Activated CD4-positive, alpha-beta T cell treated with anti-CD3 and anti-CD28 coated beads for 36 hours (primary cell): ENCODE measurements around the gene TCF12. TPM values are rescaled to one million over a fixed set of nuclear protein-coding genes. Genes with fewer than 3 reads are reported as not detected.

ENCODE experiments used
- ATAC-seq: fragments of 200-7000 bp; cut with Tn5 transposase; one replicate; pipeline ENCODE4 v1.10.0; 2021; ENCODE audit warnings: mild to moderate bottlenecking, moderate library complexity
- CTCF ChIA-PET: fragments of 350-600 bp; sonication (Branson Sonifier 250); formaldehyde crosslinking; loops from one replicate; lab custom pipeline; 2021; ENCODE audit warnings: antibody characterized with exemption; lab: Charles Lee
- POLR2A ChIA-PET: fragments of 350-600 bp; sonication (Branson Sonifier 250); formaldehyde crosslinking; loops from one replicate; lab custom pipeline; 2021; ENCODE audit warnings: antibody characterized with exemption, inconsistent platforms; lab: Charles Lee
- DNase-seq: peaks from one replicate; pipeline ENCODE4 v3.0.0-alpha.2; 2020
- H3K27ac Mint-ChIP-seq: one replicate; pipeline ENCODE4 v1.8.0; 2021; ENCODE audit warnings: mixed read lengths
- H3K27me3 Mint-ChIP-seq: one replicate; pipeline ENCODE4 v1.8.0; 2021; ENCODE audit warnings: mixed read lengths
- H3K36me3 Mint-ChIP-seq: one replicate; pipeline ENCODE4 v1.8.0; 2021; ENCODE audit warnings: low read depth, mixed read lengths
- H3K4me1 Mint-ChIP-seq: one replicate; pipeline ENCODE4 v1.8.0; 2021; ENCODE audit warnings: mixed read lengths
- H3K4me3 Mint-ChIP-seq: one replicate; pipeline ENCODE4 v1.8.0; 2021; ENCODE audit warnings: mild to moderate bottlenecking, moderate library complexity, mixed read lengths
- H3K9me3 Mint-ChIP-seq: one replicate; pipeline ENCODE4 v1.8.0; 2021; ENCODE audit warnings: low read depth, mixed read lengths
- intact Hi-C, 2 experiments: fragments of 100-400 bp; cut with DNase I in 1 of 2; cut with micrococcal nuclease in 1 of 2; formaldehyde crosslinking; loops; one replicate each; pipeline versions ENCODE4 v1.14.2 to v1.15.1; 2022 to 2024; cut with DNase I, micrococcal nuclease
- total RNA-seq, 2 experiments: library from RNA; stranded (reverse); gene quantifications; one replicate each; pipeline ENCODE4 v1.2.3, GENCODE V29; 2021

The TCF12 gene
- total RNA-seq = 10 to 100 TPM; 61.1 to 74.9 TPM

DNA sequence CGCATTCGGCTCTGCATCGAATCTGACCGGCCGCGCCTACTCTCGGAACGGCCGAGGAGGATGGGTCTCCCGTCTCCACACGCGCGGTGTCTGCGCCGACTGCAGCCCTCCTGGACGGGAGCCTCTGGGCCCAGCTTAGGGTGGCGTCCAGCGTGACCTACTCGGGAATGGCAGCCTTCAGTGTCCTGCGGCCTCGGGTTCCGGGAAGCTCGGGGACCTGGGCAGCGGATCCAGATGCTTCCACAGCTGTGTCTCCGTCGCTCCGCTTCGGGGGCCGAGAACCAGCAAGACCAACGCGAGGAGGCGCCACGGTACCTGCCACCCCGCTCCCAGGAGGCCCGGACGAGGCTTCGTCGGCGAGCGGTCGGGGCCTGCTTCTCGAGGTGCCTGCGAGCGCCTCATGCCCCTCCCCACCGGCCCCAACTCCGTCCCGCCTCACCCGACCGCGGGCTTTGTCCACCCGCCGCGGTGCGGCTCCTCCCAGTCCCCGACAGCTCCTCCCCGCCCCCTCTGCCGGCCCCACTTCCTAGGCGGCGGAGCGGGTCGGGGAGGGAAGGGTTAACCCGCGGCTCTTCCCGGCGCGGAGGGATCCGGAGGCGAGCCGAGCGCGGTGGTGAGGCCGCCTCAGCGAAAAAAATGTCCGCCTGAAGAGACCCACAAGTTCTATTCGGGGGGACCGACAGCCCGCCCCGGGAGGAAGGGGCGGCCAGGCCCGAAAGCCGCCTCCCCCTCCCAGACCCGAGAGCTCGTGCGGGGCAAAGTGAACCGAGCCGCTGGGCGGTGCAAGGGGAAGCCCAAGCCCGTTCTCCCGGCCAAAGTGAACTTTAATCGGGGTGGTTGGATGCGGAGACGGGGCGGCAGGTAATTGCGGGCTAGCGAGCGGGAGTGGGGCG is at the start of gene TCF12:
TCF12 (plus strand) TSS at position 599 of the 893 bp plus-strand sequence. CDS start 1,270 bp downstream, outside the sequence.
- H3K27me3 Mint-ChIP-seq = no peaks in the 10 kb centered on the region
- intact Hi-C loops = loop anchor here (1.0 to 10.0 kb wide), 7 partner anchors 31 to 388 kb away; partner anchors contain the start of gene ZNF280D (in 1 of the 2)
- H3K36me3 Mint-ChIP-seq = peaks cover 13% of the 10 kb centered on the region
- H3K9me3 Mint-ChIP-seq = no peaks in the 10 kb centered on the region
- POLR2A ChIA-PET = interaction anchor here (0.7 to 1.5 kb wide), 4 partner anchors 31 to 453 kb away, joined by 3 to 6 read pairs (median 4); partner anchors contain the start of gene MNS1
- H3K4me1 Mint-ChIP-seq = peaks cover 30% of the 10 kb centered on the region
- ATAC-seq (peak; percentile 85), DNase-seq (peak; percentile 95)
- H3K4me3 Mint-ChIP-seq = peak within 1 kb of the TSS; percentile 82
- peak within 1 kb of the TSS; percentile 84 for H3K27ac Mint-ChIP-seq
- CTCF ChIA-PET = interaction anchor here (0.7 to 1.8 kb wide), 5 partner anchors 10 to 389 kb away, joined by 3 to 5 read pairs (median 3); no protein-coding TSS in a partner anchor

DNA sequence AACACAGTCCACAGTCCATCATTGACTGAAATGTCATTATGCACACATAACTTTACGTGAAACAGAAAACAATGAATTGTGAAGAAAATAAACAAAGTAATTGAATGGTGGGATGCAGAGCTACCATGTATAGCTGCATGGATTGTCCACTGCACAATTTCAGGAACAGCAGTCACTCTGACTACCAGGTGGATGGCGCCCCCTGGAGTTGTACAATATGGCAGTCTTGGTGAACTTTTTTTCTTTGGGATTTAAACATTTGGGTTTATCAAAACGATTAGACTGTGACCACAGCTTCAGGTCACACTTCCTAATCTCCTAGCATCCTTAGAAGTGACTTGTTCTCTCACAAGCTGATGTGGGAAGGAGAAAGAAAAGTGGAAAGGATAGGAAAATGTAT is 48.9 kb upstream of the TCF12 start:
- DNase-seq (peak; percentile 77), ATAC-seq (no peak)
- Mint-ChIP-seq H3K4me3 (no peak overlapping the region), H3K36me3 (no peaks in the 10 kb centered on the region), H3K27ac (no peak overlapping the region), H3K9me3 (no peaks in the 10 kb centered on the region), H3K27me3 (no peaks in the 10 kb centered on the region), H3K4me1 (no peaks in the 10 kb centered on the region)
- ChIA-PET POLR2A (interaction anchor here (0.6 kb wide), 1 partner anchor 122 kb away, joined by 4 read pairs; no protein-coding TSS in a partner anchor), CTCF (interaction anchor here (0.6 to 3.4 kb wide), 12 partner anchors 13 to 614 kb away, joined by 3 to 54 read pairs (median 3); no protein-coding TSS in a partner anchor)
- intact Hi-C loops = loop anchor here (1.0 kb wide), 2 partner anchors 373 to 378 kb away; no protein-coding TSS in a partner anchor

DNA sequence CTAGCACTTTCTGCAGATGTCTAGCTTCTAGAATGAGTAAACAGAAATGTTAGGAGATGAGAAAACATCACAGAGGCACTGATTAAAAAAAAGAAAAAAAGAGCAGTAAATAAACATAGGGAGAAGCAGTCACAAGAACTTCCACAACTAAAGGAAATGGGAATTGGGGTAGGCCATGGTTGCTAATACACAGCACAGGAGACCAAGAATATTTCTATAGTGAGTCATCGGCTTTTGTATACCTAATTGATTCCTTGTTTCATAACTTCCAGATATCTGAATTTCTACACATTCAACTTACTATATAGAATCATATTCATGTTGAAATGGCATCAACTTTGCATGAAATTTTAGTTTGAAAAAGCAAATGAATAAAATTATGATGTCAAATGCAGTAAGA is 47.3 kb upstream of the TCF12 start:
- ATAC-seq (no peak), DNase-seq (no peak)
- intact Hi-C loops = no loop called here
- H3K4me3 Mint-ChIP-seq = no peak overlapping the region
- no peak overlapping the region for H3K27ac Mint-ChIP-seq
- no peaks in the 10 kb centered on the region for H3K36me3 Mint-ChIP-seq
- ChIA-PET CTCF (interaction anchor here (0.9 to 4.1 kb wide), 3 partner anchors 342 to 380 kb away, joined by 3 to 27 read pairs (median 4); no protein-coding TSS in a partner anchor), POLR2A (no interaction called here)
- H3K9me3 Mint-ChIP-seq = no peaks in the 10 kb centered on the region
- H3K27me3 Mint-ChIP-seq = no peaks in the 10 kb centered on the region
- no peaks in the 10 kb centered on the region for H3K4me1 Mint-ChIP-seq

DNA sequence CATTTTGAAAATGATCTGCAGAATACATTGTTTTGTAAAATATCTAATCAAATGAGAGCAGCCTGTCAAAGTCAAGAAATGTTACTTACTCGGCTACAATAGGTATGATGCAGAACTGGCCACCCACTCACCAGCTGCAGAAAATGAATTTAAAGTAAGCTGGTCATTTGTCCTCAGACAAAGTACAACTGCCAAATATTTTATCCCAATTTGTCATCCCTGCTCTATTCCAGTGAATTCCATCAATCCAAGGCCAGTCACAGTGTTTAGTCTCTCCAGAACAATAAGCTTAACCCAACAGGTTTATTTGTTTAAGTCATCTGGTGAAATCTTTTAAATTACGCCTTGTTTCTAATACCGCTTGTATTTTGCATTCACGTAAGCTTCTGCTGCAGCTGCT is 46.6 kb upstream of the TCF12 start:
- no peaks in the 10 kb centered on the region for H3K27me3 Mint-ChIP-seq
- H3K27ac Mint-ChIP-seq = no peak overlapping the region
- ChIA-PET CTCF (interaction anchor here (1.0 to 4.1 kb wide), 3 partner anchors 376 to 381 kb away, joined by 3 to 27 read pairs (median 3); no protein-coding TSS in a partner anchor), POLR2A (no interaction called here)
- no peaks in the 10 kb centered on the region for H3K36me3 Mint-ChIP-seq
- ATAC-seq = no peak
- no peaks in the 10 kb centered on the region for H3K4me1 Mint-ChIP-seq
- intact Hi-C loops = no loop called here
- no peak overlapping the region for H3K4me3 Mint-ChIP-seq
- no peaks in the 10 kb centered on the region for H3K9me3 Mint-ChIP-seq
- DNase-seq = no peak

DNA sequence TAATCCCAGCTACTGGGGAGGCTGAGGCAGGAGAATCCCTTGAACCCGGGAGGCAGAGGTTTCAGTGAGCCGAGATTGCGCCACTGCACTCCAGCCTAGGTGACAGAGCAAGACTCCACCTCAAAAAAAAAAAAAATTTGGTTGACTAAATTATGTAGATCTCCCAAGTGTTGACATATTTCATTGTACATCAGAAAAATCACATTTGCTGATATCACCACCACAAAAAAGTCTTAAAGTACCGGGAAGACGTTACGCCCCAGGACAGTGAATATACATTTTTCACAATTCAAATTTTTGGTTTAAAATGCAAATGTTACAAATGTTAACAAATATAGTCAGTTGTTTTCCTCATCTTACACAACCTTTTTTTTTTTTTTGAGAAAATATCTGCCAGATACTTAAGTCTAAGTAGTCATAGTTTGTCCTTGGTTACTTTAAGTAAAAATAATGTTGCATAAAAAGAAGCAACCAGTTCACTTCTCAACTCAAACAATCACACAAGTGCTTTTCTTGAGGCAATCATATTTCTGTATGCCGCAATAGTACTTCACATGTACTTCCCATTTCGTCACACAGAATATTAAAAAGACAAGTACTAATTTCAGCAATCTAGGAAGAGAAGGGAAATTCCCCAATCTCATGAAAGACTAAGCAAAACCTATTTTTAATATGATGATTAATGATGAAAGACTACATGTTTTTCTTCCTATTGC is 41.0 kb upstream of the TCF12 start:
- intact Hi-C loops = no loop called here

DNA sequence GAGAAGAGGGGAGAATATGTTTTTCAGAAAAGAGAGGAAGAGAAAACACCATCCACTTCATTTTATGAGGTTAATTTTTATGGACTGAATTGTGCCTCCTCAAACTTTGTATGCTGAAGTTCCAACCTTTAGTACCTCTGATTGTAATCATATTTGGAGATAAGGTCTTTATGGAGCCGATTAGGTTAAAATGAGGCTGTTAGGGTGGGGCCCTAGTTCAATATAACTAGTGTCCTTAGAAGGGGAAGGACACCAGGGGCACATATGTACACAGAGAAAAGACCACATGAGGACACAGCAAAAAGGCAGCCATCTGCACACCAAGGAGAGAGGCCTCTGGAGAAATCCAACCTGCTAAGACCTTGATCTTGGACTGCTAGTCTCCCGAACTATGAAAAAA is 38.9 kb upstream of the TCF12 start:
- ChIA-PET POLR2A (no interaction called here), CTCF (no interaction called here)
- no peaks in the 10 kb centered on the region for H3K27me3 Mint-ChIP-seq
- intact Hi-C loops = no loop called here
- H3K27ac Mint-ChIP-seq = no peak overlapping the region
- no peaks in the 10 kb centered on the region for H3K9me3 Mint-ChIP-seq
- no peaks in the 10 kb centered on the region for H3K36me3 Mint-ChIP-seq
- no peak overlapping the region for H3K4me3 Mint-ChIP-seq
- DNase-seq (no peak), ATAC-seq (no peak)
- no peaks in the 10 kb centered on the region for H3K4me1 Mint-ChIP-seq

More for the DNA sequence above, 41.0 kb upstream of the TCF12 start:
- ATAC-seq (no peak), DNase-seq (no peak)
- Mint-ChIP-seq H3K4me3 (no peak overlapping the region), H3K36me3 (no peaks in the 10 kb centered on the region), H3K27me3 (no peaks in the 10 kb centered on the region), H3K9me3 (no peaks in the 10 kb centered on the region), H3K27ac (peak overlapping the region; percentile 13), H3K4me1 (no peaks in the 10 kb centered on the region)
- ChIA-PET CTCF (no interaction called here), POLR2A (no interaction called here)

DNA sequence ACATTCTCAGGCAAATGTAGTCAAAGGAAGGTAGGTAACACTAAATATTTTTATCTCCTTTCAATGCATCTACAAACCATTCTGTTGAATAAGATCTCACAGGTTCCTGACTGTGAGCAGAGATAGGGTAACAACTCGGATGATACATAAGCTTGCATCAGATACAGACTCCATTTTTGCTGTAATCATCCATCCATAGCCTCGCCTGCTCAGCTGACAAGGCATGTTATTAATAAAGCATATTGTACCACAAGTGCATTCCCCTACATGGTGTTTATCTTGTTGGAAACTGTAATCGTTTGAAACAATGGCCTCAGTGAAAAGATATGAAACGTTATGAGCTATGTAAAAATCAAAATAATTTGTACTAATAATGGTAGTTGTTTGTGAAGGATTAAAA is 35.4 kb upstream of the TCF12 start:
- no peak overlapping the region for H3K27ac Mint-ChIP-seq
- peaks cover 13% of the 10 kb centered on the region for H3K4me1 Mint-ChIP-seq
- H3K4me3 Mint-ChIP-seq = no peak overlapping the region
- intact Hi-C loops = loop anchor here in 1 of 2 experiments (10.0 kb wide), 2 partner anchors 422 to 638 kb away; partner anchors contain the start of gene RFX7
- CTCF ChIA-PET = interaction anchor here (0.5 kb wide), 1 partner anchor 402 kb away, joined by 3 read pairs; no protein-coding TSS in a partner anchor
- no peaks in the 10 kb centered on the region for H3K27me3 Mint-ChIP-seq
- no peaks in the 10 kb centered on the region for H3K9me3 Mint-ChIP-seq
- no peak for ATAC-seq
- no peaks in the 10 kb centered on the region for H3K36me3 Mint-ChIP-seq
- POLR2A ChIA-PET = interaction anchor here (1.3 kb wide), 1 partner anchor 35 kb away, joined by 4 read pairs; the partner anchor contains the start of gene TCF12
- no peak for DNase-seq

DNA sequence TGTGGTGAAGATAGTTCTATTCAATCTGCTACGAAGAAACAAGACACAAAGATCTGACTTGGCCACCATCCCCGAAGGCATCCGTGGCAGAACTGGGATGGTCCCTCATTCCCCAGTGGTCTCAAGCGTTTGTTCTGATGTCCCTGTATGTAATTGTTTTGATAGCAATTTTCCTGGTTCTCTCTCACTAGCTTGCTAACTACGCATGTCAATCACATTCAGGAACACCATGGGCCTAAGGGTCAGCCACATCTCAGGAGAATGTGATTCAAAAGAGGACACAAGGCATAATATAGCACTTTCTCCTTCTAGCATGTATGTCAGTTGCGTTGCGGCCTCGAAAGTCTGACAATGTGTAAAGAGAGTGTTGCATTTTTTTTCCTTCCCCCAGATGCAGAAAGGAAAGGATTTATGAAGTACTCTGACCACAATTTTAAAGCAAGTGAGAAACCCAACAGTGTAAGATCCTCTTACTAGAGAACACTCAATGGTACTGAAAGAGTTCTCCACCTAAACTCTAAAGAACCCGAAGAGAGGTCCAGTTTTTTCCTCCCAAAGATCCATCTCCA is 32.0 kb upstream of the TCF12 start:
- POLR2A ChIA-PET = interaction anchor here (2.0 kb wide), 1 partner anchor 31 kb away, joined by 6 read pairs; no protein-coding TSS in a partner anchor
- no peaks in the 10 kb centered on the region for H3K36me3 Mint-ChIP-seq
- DNase-seq (peak; percentile 11), ATAC-seq (peak; percentile 6)
- intact Hi-C loops = loop anchor here in 1 of 2 experiments (5.0 to 10.0 kb wide), 3 partner anchors 246 to 642 kb away; partner anchors contain the start of gene RFX7
- peak overlapping the region; percentile 71 for H3K4me3 Mint-ChIP-seq
- no peaks in the 10 kb centered on the region for H3K9me3 Mint-ChIP-seq
- CTCF ChIA-PET = interaction anchor here (1.0 kb wide), 1 partner anchor 31 kb away, joined by 5 read pairs; the partner anchor contains the start of gene TCF12
- peak overlapping the region; percentile 79 for H3K27ac Mint-ChIP-seq
- H3K4me1 Mint-ChIP-seq = peaks cover 20% of the 10 kb centered on the region
- no peaks in the 10 kb centered on the region for H3K27me3 Mint-ChIP-seq

DNA sequence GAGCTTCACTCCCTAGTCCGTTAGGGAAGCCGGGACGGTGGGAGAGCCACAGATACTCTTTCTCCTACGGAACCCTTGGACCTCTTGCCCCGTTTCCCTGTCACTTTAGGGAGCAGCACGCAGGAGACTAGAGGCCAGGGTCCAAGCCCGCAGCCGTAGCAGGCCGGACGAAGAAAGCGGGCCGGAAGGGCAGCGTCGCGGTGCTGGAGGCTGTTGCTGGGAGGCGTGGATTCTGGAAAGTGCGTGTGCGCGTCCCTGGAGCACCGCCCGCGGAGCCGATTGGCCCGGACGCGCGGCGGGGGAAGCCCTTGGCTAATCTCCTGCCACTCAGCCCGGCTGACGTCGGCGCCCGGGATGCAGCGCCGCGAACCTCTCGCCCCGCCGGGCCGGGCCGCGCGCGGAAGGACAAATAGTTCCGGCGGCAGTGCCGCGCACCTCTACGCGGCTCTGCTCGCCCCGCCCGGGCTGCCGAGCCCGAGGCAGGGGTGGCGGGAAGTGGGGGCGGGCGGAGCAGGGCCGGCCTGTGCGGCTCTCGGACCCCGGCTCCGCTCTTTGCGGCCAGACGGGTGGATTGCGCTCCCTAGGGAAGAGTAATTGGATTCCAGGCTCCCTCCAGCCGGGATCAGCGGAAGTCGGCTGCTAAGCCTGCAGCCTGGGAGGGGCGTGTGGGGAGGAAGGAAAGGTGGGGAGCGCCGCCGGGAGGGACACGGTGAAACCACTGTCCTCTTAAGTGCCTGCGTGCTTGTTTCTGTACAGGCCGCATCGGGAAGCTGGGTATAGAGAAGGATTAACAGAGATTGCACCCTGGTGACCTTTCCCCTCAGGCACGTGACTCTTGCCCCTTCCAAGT is 31.3 kb upstream of the TCF12 start:
- no peaks in the 10 kb centered on the region for H3K36me3 Mint-ChIP-seq
- ChIA-PET POLR2A (interaction anchor here (2.0 kb wide), 1 partner anchor 31 kb away, joined by 6 read pairs; no protein-coding TSS in a partner anchor), CTCF (interaction anchor here (1.0 kb wide), 1 partner anchor 31 kb away, joined by 5 read pairs; the partner anchor contains the start of gene TCF12)
- intact Hi-C loops = loop anchor here (1.0 to 10.0 kb wide), 5 partner anchors 31 to 642 kb away; partner anchors contain the start of genes TCF12 (in 2 of the 2), RFX7 (in 1 of the 2) and ZNF280D (in 1 of the 2)
- H3K9me3 Mint-ChIP-seq = no peaks in the 10 kb centered on the region
- H3K27me3 Mint-ChIP-seq = no peaks in the 10 kb centered on the region
- H3K4me1 Mint-ChIP-seq = peaks cover 20% of the 10 kb centered on the region
- DNase-seq (peak; percentile 89), ATAC-seq (peak; percentile 96)
- peak overlapping the region; percentile 71 for H3K4me3 Mint-ChIP-seq
- H3K27ac Mint-ChIP-seq = peak overlapping the region; percentile 86
